ENCODE data around the gene VARS2.

- TF ChIP-seq, protein P1, sequence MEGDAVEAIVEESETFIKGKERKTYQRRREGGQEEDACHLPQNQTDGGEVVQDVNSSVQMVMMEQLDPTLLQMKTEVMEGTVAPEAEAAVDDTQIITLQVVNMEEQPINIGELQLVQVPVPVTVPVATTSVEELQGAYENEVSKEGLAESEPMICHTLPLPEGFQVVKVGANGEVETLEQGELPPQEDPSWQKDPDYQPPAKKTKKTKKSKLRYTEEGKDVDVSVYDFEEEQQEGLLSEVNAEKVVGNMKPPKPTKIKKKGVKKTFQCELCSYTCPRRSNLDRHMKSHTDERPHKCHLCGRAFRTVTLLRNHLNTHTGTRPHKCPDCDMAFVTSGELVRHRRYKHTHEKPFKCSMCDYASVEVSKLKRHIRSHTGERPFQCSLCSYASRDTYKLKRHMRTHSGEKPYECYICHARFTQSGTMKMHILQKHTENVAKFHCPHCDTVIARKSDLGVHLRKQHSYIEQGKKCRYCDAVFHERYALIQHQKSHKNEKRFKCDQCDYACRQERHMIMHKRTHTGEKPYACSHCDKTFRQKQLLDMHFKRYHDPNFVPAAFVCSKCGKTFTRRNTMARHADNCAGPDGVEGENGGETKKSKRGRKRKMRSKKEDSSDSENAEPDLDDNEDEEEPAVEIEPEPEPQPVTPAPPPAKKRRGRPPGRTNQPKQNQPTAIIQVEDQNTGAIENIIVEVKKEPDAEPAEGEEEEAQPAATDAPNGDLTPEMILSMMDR (IDR thresholded peaks at IDR 0.05), result no peak
- TF ChIP-seq POLR2A (IDR thresholded peaks at IDR 0.05), result no peak
These were observed 50.0 kb downstream of the VARS2 start for GRCh38 chr6:30964075-30964474.
